ENCODE measurements around the gene SPATA31D4.
"Not testable (repeated sequence)": the region's sequence is repeated elsewhere in the genome, so short reads cannot be mapped to it uniquely, and the experiment has no call there.

SPATA31D4 gene

GRCh38 chr9:81933547-81933946, 5.3 kb downstream of the SPATA31D4 start:
- H3K27ac ChIP-seq (ENCODE audit: low read length); H3K27me3 ChIP-seq (replicated peaks; ENCODE audit: insufficient read depth, low read length); DNase-seq; H3K79me2 ChIP-seq (ENCODE audit: low read length); H3F3A ChIP-seq (ENCODE audit: insufficient read depth, low read length); H3K4me3 ChIP-seq (ENCODE audit: low read length); H3K9ac ChIP-seq (ENCODE audit: low read length); H3K9me2 ChIP-seq (replicated peaks; ENCODE audit: insufficient read depth, low read length); H4K20me1 ChIP-seq (ENCODE audit: insufficient read depth, low read length); H3K4me1 ChIP-seq (ENCODE audit: low read length); H3K36me3 ChIP-seq (replicated peaks; ENCODE audit: insufficient read depth, low read length); H3K9me3 ChIP-seq (replicated peaks; ENCODE audit: insufficient read depth, low read length); H3K4me2 ChIP-seq (ENCODE audit: low read depth, low read length); H2AFZ ChIP-seq (ENCODE audit: low read length): not testable (repeated sequence)

GRCh38 chr9:81943393-81943792, 15.2 kb downstream of the SPATA31D4 start, which contains the start of gene SPATA31D3:
Gene SPATA31D3 (plus strand): TSS chr9:81943500. CDS start chr9:81943586, 86 bp downstream.
- not testable (repeated sequence) for H3K9me2 ChIP-seq (replicated peaks; ENCODE audit: insufficient read depth, low read length); DNase-seq; H3K9me3 ChIP-seq (replicated peaks; ENCODE audit: insufficient read depth, low read length); H2AFZ ChIP-seq (ENCODE audit: low read length); H3K4me1 ChIP-seq (ENCODE audit: low read length); H3K79me2 ChIP-seq (ENCODE audit: low read length); H3K27me3 ChIP-seq (replicated peaks; ENCODE audit: insufficient read depth, low read length); H3K4me3 ChIP-seq (ENCODE audit: low read length); H3K27ac ChIP-seq (ENCODE audit: low read length); H3K36me3 ChIP-seq (replicated peaks; ENCODE audit: insufficient read depth, low read length); H4K20me1 ChIP-seq (ENCODE audit: insufficient read depth, low read length); H3K9ac ChIP-seq (ENCODE audit: low read length); H3K4me2 ChIP-seq (ENCODE audit: low read depth, low read length); H3F3A ChIP-seq (ENCODE audit: insufficient read depth, low read length)

- H3K4me3 ChIP-seq (ENCODE audit: low read length); H3K9ac ChIP-seq (ENCODE audit: low read length); H3K36me3 ChIP-seq (replicated peaks; ENCODE audit: insufficient read depth, low read length); H3K9me2 ChIP-seq (replicated peaks; ENCODE audit: insufficient read depth, low read length); H3K9me3 ChIP-seq (replicated peaks; ENCODE audit: insufficient read depth, low read length); H3K27ac ChIP-seq (ENCODE audit: low read length); H3K4me1 ChIP-seq (ENCODE audit: low read length); H3K4me2 ChIP-seq (ENCODE audit: low read depth, low read length); H2AFZ ChIP-seq (ENCODE audit: low read length); DNase-seq; H4K20me1 ChIP-seq (ENCODE audit: insufficient read depth, low read length); H3F3A ChIP-seq (ENCODE audit: insufficient read depth, low read length); H3K79me2 ChIP-seq (ENCODE audit: low read length); H3K27me3 ChIP-seq (replicated peaks; ENCODE audit: insufficient read depth, low read length): not testable (repeated sequence)
Measured at GRCh38 chr9:81948650-81949049, 20.4 kb downstream of the SPATA31D4 start.

- Histone ChIP-seq H3K9ac (ENCODE audit: low read length) (no peak overlapping the region), H3K36me3 (replicated peaks; ENCODE audit: insufficient read depth, low read length) (no peaks in the 10 kb centered on the region), H3K4me2 (ENCODE audit: low read depth, low read length) (no peak overlapping the region), H3F3A (ENCODE audit: insufficient read depth, low read length) (no peaks in the 10 kb centered on the region), H3K79me2 (ENCODE audit: low read length) (no peaks in the 10 kb centered on the region), H3K9me3 (replicated peaks; ENCODE audit: insufficient read depth, low read length) (no peaks in the 10 kb centered on the region), H3K27me3 (replicated peaks; ENCODE audit: insufficient read depth, low read length) (no peaks in the 10 kb centered on the region), H3K4me1 (ENCODE audit: low read length) (no peaks in the 10 kb centered on the region), H3K9me2 (replicated peaks; ENCODE audit: insufficient read depth, low read length) (no peaks in the 10 kb centered on the region), H3K27ac (ENCODE audit: low read length) (no peak overlapping the region), H3K4me3 (ENCODE audit: low read length) (no peak overlapping the region), H4K20me1 (ENCODE audit: insufficient read depth, low read length) (no peaks in the 10 kb centered on the region), H2AFZ (ENCODE audit: low read length) (no peak overlapping the region)
- DNase-seq: no peak
- no peak for TF ChIP-seq EZH2 (optimal IDR thresholded peaks at IDR 0.05; ENCODE audit: low read depth, low read length)
- TF ChIP-seq EZH2phosphoT487 (IDR thresholded peaks at IDR 0.05; ENCODE audit: low read length): no peak
Measured at GRCh38 chr9:81953096-81953495, 24.9 kb downstream of the SPATA31D4 start.

GRCh38 chr9:81955625-81956024, 27.4 kb downstream of the SPATA31D4 start:
- Histone ChIP-seq H3K27me3 (replicated peaks; ENCODE audit: insufficient read depth, low read length) (no peaks in the 10 kb centered on the region), H3K4me3 (ENCODE audit: low read length) (no peak overlapping the region), H2AFZ (ENCODE audit: low read length) (no peak overlapping the region), H3K4me1 (ENCODE audit: low read length) (no peaks in the 10 kb centered on the region), H3K36me3 (replicated peaks; ENCODE audit: insufficient read depth, low read length) (no peaks in the 10 kb centered on the region), H4K20me1 (ENCODE audit: insufficient read depth, low read length) (no peaks in the 10 kb centered on the region), H3K79me2 (ENCODE audit: low read length) (no peaks in the 10 kb centered on the region), H3K27ac (ENCODE audit: low read length) (no peak overlapping the region), H3F3A (ENCODE audit: insufficient read depth, low read length) (no peaks in the 10 kb centered on the region), H3K4me2 (ENCODE audit: low read depth, low read length) (no peak overlapping the region), H3K9me3 (replicated peaks; ENCODE audit: insufficient read depth, low read length) (no peaks in the 10 kb centered on the region), H3K9ac (ENCODE audit: low read length) (no peak overlapping the region), H3K9me2 (replicated peaks; ENCODE audit: insufficient read depth, low read length) (no peaks in the 10 kb centered on the region)
- TF ChIP-seq EZH2phosphoT487 (IDR thresholded peaks at IDR 0.05; ENCODE audit: low read length): no peak
- no peak for DNase-seq
